ENCODE results near the gene KIF22.
"Not testable (repeated sequence)": the region's sequence is repeated elsewhere in the genome, so short reads cannot be mapped to it uniquely, and the experiment has no call there.

Gene KIF22

DNA sequence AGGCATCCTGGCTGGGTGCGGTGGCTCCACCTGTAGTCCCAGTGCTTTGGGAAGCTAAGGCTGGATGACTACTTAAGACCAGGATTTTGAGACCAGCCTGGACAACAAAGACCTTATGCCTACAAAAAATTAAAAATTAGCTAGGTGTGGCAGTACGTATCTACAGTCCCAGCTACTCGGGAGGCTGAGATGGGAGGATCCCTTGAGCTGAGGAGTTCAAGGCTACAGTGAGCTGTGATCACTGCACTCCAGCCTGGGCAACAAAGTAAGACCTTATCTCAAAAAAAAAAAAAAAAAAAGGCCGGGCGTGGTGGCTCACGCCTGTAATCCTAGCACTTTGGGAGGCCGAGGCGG is 35.8 kb downstream of the KIF22 start:
- Histone ChIP-seq H3K9me3 (no peaks in the 10 kb centered on the region), H3K4me3 (ENCODE audit: low read depth, low read length) (no peak overlapping the region), H3K27me3 (no peaks in the 10 kb centered on the region), H3K4me1 (no peaks in the 10 kb centered on the region; the same call in 1 of the 2 replicates), H3K36me3 (no peaks in the 10 kb centered on the region)
- DNase-seq, result no peak
- no peak for TF ChIP-seq CTCF (IDR thresholded peaks at IDR 0.05; ENCODE audit: low read depth, low read length)

DNA sequence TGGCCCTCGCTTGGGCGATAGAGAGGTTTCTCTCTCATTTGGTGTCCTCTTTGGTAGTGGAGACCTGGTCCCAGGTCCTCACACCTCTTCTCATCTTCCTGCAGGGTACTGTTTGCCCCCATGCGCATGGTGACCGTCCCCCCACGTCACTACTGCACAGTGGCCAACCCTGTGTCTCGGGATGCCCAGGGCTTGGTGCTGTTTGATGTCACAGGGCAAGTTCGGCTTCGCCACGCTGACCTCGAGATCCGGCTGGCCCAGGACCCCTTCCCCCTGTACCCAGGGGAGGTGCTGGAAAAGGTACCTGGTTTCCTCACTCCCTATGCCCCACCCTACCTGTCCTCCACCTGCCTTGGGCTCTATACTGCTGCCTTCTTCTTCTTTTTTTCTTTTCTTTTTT is 40.2 kb downstream of the KIF22 start:
- Histone ChIP-seq H3K36me3 (no peaks in the 10 kb centered on the region), H3K27me3 (no peaks in the 10 kb centered on the region), H3K4me1 (no peaks in the 10 kb centered on the region), H3K4me3 (ENCODE audit: low read depth, low read length) (no peak overlapping the region), H3K9me3 (no peaks in the 10 kb centered on the region)
- DNase-seq, result no peak
- TF ChIP-seq CTCF (IDR thresholded peaks at IDR 0.05; ENCODE audit: low read depth, low read length), result no peak

DNA sequence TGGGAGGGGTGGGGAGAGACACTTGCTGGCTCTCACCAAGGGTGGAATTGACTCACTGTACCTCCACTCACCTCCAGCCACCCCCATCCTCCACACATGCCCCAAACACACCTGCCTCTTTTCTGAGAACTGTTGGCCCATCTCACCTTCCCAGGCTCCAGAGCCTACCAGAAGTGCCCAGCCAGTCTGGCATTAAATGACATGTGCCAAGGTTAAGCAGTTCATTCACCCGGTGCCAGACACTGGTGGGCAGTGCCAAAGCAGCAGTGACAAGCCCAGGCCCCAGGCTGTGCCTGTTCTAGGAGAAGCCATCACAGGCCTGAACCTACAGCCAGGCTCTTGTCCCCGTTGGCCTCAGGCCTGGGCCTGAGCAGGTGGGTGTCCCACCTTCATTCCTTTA is 40.9 kb downstream of the KIF22 start:
- no peak for DNase-seq
- no peak for TF ChIP-seq CTCF (IDR thresholded peaks at IDR 0.05; ENCODE audit: low read depth, low read length)
- no peaks in the 10 kb centered on the region for H3K9me3 ChIP-seq
- H3K36me3 ChIP-seq, result no peaks in the 10 kb centered on the region
- no peaks in the 10 kb centered on the region for H3K27me3 ChIP-seq
- no peaks in the 10 kb centered on the region for H3K4me1 ChIP-seq
- H3K4me3 ChIP-seq (ENCODE audit: low read depth, low read length), result no peak overlapping the region

- H3K4me1 ChIP-seq; DNase-seq; H3K9me3 ChIP-seq; H3K36me3 ChIP-seq; H3K4me3 ChIP-seq (ENCODE audit: low read depth, low read length); H3K27me3 ChIP-seq: not testable (repeated sequence)
Observed at GRCh38 chr16:29833219-29833618, 42.7 kb downstream of the KIF22 start.

- H3K9me3 ChIP-seq, result no peaks in the 10 kb centered on the region
- no peak for DNase-seq
- H3K36me3 ChIP-seq, result no peaks in the 10 kb centered on the region
- H3K27me3 ChIP-seq, result no peaks in the 10 kb centered on the region
- no peaks in the 10 kb centered on the region for H3K4me1 ChIP-seq
- no peak overlapping the region for H3K4me3 ChIP-seq (ENCODE audit: low read depth, low read length)
- TF ChIP-seq CTCF (IDR thresholded peaks at IDR 0.05; ENCODE audit: low read depth, low read length), result no peak
Observed at GRCh38 chr16:29834079-29834478, 43.5 kb downstream of the KIF22 start.

GRCh38 chr16:29835926-29836325 is 45.4 kb downstream of the KIF22 start:
- no peak for DNase-seq
- Histone ChIP-seq H3K4me3 (ENCODE audit: low read depth, low read length) (no peak overlapping the region), H3K27me3 (no peaks in the 10 kb centered on the region), H3K36me3 (no peaks in the 10 kb centered on the region), H3K4me1 (no peaks in the 10 kb centered on the region), H3K9me3 (no peaks in the 10 kb centered on the region)
- no peak for TF ChIP-seq CTCF (IDR thresholded peaks at IDR 0.05; ENCODE audit: low read depth, low read length)

- DNase-seq, result no peak
- H3K9me3 ChIP-seq, result no peaks in the 10 kb centered on the region
- TF ChIP-seq CTCF (IDR thresholded peaks at IDR 0.05; ENCODE audit: low read depth, low read length), result no peak
- no peaks in the 10 kb centered on the region for H3K36me3 ChIP-seq
- no peak overlapping the region for H3K4me3 ChIP-seq (ENCODE audit: low read depth, low read length)
- H3K4me1 ChIP-seq, result no peaks in the 10 kb centered on the region
- no peaks in the 10 kb centered on the region for H3K27me3 ChIP-seq
Observed at GRCh38 chr16:29836623-29837022, 46.1 kb downstream of the KIF22 start.

All from BE2C (cell line).